IPS-18a (cell line): ENCODE results near the gene HCN2.

Source experiments
- H3K27ac ChIP-seq: one replicate; pipeline ENCODE4 v1.5.1; 2013; ENCODE audit warnings: low read length
- H3K27me3 ChIP-seq: one replicate; pipeline ENCODE4 v1.6.1; 2013; ENCODE audit warnings: mild to moderate bottlenecking, low read length; ENCODE audit not compliant: control insufficient read depth, insufficient read depth
- H3K36me3 ChIP-seq: one replicate; pipeline ENCODE4 v1.6.1; 2013; ENCODE audit warnings: low read depth, low read length; ENCODE audit not compliant: control insufficient read depth
- H3K4me1 ChIP-seq: one replicate; pipeline ENCODE4 v1.6.1; 2013; ENCODE audit warnings: low read depth, low read length; ENCODE audit not compliant: control insufficient read depth
- H3K4me3 ChIP-seq: one replicate; pipeline ENCODE4 v1.5.1; 2013; ENCODE audit warnings: low read length
- H3K9ac ChIP-seq: one replicate; pipeline ENCODE4 v1.6.1; 2013; ENCODE audit warnings: mild to moderate bottlenecking, low read length, moderate library complexity
- H3K9me3 ChIP-seq: one replicate; pipeline ENCODE4 v1.6.1; 2013; ENCODE audit warnings: low read depth, low read length; ENCODE audit not compliant: control insufficient read depth

Gene HCN2

DNA sequence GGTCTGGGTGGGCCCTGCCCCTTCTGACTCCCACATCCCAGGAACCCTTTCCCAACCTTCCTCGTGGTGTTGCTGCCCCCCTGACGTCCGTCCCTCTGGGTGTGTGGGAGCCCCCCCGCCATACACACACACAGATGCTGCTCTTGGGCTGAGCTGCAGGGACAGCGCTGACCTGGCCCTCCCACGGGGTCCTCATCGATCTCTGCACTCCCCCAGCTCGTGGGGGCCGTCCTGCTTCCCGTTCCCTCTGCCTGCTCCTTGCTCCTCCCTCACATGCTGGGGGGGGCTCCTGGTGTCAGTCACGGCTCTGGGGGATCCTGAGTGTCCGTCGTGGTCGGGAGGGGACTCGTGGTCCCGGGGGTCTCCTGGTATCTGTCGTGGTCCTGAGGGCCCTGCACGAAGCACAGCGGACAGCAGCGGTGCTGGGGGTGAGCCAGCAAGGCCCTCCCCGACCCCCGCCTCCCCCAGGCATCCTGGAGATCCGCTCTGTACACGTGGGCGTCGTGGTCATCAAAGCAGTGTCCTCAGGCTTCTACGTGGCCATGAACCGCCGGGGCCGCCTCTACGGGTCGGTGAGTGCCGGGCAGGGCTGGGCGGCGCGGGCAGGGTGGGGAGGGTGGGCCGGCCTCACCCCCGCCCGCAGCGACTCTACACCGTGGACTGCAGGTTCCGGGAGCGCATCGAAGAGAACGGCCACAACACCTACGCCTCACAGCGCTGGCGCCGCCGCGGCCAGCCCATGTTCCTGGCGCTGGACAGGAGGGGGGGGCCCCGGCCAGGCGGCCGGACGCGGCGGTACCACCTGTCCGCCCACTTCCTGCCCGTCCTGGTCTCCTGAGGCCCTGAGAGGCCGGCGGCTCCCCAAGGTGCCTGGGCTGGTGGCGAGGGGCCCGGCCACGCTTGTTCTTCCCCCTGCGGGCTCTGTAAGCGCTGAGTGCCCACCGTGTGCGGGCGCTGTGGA lies 53.4 kb downstream of the HCN2 start:
- H3K4me3 ChIP-seq = no peak overlapping the region
- no peaks in the 10 kb centered on the region for H3K9me3 ChIP-seq
- H3K27ac ChIP-seq = no peak overlapping the region
- H3K9ac ChIP-seq = no peak overlapping the region
- no peaks in the 10 kb centered on the region for H3K4me1 ChIP-seq
- H3K36me3 ChIP-seq = peaks cover 10% of the 10 kb centered on the region
- H3K27me3 ChIP-seq = peaks cover 14% of the 10 kb centered on the region

DNA sequence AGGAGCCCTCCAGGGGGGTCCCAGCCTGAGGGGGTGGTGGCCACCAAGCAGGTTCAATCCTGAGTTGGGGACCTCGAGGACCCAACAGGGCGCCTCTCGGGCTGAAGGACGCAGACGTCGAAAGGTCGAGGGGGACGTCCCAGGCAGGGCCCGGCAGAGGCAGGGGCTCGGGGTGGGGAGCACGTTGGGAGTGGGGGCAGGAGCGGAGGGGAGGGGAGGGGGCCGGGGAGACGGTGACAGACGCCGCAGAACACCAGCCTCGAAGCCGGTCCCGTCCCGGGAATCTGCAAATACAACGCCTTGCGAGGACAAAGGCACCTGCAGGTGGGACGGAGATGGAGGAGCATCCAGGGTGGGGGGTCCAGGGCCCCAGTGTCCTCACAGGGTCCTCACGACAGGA lies 54.1 kb downstream of the HCN2 start:
- Histone ChIP-seq H3K36me3 (peaks cover 14% of the 10 kb centered on the region), H3K27ac (no peak overlapping the region), H3K4me1 (no peaks in the 10 kb centered on the region), H3K9me3 (no peaks in the 10 kb centered on the region), H3K9ac (no peak overlapping the region), H3K4me3 (no peak overlapping the region), H3K27me3 (peaks cover 7% of the 10 kb centered on the region)

DNA sequence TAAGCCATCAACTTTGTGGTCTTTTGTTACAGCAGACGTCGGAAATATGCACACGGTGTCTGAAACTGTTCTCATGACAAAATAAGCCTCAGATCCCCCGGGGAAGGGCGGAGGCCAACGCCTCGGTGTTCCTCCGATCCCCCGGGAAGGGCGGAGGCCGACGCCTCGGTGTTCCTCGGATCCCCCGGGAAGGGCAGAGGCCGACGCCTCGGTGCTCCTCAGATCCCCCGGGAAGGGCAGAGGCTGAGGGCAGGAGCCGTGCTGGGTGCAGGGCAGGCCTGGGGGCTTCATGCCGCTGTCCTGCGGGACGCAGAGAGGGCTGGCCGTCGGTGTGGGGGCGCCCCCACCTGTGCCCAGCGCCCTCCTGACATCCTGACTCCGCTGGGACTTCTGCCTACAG lies 54.7 kb downstream of the HCN2 start:
- peaks cover 19% of the 10 kb centered on the region for H3K36me3 ChIP-seq
- H3K4me1 ChIP-seq = no peaks in the 10 kb centered on the region
- H3K9me3 ChIP-seq = no peaks in the 10 kb centered on the region
- H3K4me3 ChIP-seq = no peak overlapping the region
- no peak overlapping the region for H3K9ac ChIP-seq
- H3K27me3 ChIP-seq = peaks cover 1% of the 10 kb centered on the region
- H3K27ac ChIP-seq = no peak overlapping the region

DNA sequence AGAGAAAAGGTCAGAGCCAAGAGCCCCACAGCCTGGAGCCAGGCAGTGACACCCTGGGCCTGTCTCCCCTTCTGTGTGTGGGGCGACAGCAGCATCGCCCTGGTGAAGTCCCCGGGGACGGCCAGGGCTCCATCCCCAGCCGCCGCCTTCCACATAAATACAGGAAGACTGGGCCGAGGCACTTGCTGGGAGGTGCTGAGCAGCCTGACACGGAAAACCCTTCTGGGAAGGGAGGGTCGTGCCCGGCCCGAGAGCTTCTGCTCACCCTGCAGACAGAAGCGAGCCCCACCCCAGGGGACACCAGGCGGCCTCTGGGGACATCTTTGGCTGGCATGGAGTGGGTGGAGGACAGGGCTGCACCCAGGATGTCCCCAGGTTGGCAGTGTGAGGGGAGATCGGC lies 55.1 kb downstream of the HCN2 start:
- Histone ChIP-seq H3K4me1 (no peaks in the 10 kb centered on the region), H3K9me3 (no peaks in the 10 kb centered on the region), H3K36me3 (peaks cover 21% of the 10 kb centered on the region), H3K4me3 (no peak overlapping the region), H3K27me3 (no peaks in the 10 kb centered on the region), H3K9ac (no peak overlapping the region), H3K27ac (no peak overlapping the region)

DNA sequence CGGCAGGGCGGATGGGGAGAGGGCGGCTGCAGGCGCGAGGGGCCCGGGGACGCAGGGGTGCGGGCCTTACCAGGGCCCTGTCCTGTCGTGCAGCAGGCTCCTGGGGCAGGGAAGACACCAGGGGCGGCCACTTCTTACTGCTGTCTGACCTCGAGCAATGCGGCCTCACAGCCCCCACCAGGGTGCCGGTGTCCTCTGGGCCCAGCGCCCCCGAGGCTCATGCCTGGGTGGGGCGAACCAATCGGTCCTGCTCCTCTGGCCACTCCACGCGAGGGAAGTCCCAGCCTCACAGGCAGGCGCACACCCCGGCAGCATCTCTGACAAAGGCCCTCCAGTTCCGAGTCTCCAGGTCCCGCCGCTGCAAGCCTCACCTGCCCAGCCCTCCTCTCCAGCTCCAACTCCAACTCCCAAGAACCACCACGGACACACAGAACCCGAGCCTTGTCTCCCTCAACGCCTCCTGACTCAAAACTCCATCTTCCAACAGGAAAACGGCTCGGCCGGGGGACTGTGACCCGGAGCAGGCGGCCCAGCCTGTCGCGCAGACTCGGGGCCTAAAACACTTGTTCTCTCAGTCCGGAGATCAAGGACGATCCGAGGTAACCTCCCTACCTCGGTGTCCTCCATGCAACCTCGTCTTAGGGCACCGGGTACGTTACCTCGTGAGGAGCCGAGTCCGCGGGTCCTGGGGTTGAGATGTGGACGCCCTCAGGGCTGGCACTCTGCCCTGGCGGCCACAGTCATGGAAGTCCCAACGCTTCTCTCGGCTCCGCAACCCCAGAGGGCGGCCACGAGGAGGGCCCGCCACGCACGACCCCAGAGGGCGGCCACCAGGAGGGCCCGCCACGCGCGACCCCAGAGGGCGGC lies 56.5 kb downstream of the HCN2 start:
- H3K36me3 ChIP-seq = peaks cover 21% of the 10 kb centered on the region
- H3K27me3 ChIP-seq = no peaks in the 10 kb centered on the region
- H3K27ac ChIP-seq = no peak overlapping the region
- no peak overlapping the region for H3K4me3 ChIP-seq
- H3K9ac ChIP-seq = no peak overlapping the region
- no peaks in the 10 kb centered on the region for H3K9me3 ChIP-seq
- no peaks in the 10 kb centered on the region for H3K4me1 ChIP-seq

DNA sequence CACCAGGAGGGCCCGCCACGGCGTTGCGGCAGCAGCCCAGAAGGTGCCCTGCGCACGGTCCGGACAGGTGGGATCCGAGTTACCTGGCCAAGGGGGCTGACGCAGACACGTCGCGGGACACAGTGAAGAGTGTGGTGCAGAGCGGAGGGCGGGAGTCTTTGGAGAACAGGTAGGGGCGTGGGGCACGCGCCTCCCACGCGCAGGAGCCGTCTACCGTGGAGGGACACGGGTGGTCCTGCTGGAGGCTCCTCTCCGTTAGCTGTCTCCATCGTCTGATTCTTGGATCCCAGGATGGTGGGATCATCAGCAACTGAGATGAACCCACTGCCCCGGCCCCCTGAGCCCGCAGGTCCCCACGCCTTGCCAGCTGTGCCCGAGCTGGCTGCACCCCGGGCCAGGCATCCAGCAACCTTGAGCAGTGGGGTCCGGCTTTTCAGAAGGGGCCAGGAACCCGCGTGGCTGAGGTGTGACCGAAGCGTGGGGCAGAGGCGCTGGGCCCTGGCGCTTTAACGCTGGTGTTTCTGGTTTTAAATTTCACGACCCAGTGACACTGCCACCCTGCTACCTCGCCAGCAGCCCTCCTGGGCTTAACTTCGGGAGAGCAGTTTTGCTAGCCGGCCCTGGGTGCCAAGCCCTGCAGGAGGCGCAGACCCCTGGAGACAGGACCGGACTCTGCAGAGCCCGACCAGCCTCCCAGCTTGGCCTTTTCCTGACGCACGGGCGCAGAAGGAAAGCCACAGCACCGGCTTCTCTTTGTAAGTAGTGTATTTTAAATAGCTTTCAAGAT lies 57.3 kb downstream of the HCN2 start:
- H3K9me3 ChIP-seq = no peaks in the 10 kb centered on the region
- no peak overlapping the region for H3K27ac ChIP-seq
- no peak overlapping the region for H3K9ac ChIP-seq
- H3K27me3 ChIP-seq = no peaks in the 10 kb centered on the region
- no peaks in the 10 kb centered on the region for H3K4me1 ChIP-seq
- no peak overlapping the region for H3K4me3 ChIP-seq
- peaks cover 27% of the 10 kb centered on the region for H3K36me3 ChIP-seq

DNA sequence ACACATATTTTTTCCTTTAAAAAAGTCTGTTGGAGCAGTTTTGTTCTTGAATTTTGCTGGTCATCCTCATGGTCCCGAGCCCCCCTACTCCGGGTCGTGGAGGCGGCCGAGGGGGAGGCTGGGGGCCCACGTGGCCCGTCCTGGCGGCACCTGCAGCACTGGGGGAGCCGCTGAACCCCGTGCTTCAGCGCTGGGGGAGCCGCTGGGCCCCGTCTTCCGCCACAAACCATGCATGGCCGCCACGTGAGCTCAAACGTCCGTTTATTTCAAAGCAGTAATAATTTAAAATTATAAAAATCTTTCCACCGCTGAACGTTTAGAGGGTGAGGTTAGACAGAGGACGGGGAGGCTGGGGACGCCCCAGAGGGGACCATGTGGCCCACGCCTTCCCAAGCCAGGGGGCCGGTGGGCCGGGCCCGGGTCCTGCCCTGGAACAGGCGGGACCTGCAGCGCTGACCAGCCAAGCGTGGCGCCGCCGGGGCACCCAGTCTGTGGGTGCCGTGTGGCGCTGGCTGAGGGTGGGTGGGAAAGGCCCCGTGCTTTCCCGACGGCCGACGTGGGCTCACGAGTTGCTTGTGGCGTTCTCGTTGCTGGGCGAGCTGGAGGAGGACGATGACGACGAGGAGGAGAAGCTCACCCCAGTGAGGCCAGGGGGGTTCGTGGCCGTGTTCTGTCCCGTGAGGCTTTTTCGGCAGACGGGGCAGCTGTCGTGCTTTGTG lies 58.0 kb downstream of the HCN2 start:
- Histone ChIP-seq H3K36me3 (peaks cover 27% of the 10 kb centered on the region), H3K27ac (no peak overlapping the region), H3K4me1 (no peaks in the 10 kb centered on the region), H3K9me3 (no peaks in the 10 kb centered on the region), H3K9ac (no peak overlapping the region), H3K27me3 (no peaks in the 10 kb centered on the region), H3K4me3 (no peak overlapping the region)

DNA sequence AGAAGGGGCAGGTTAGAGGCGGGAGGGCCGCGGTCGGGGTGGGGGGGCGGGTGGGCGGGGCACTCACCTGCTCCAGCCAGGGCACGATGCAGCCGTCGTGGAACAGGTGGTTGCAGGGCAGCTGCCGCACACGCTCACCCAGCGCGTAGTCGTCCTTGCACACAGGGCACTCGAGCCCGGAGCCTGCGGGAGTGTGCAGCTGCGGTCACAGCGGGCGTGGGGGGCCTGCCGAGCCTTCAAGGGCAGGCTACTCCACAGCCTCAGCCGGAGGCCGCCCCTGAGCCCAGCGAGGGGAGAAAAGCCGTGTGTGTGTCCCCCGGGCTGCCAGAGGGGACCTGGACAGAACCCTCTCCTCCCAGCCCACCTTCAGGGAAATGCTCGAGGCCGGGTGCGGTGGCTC lies 58.6 kb downstream of the HCN2 start:
- no peak overlapping the region for H3K27ac ChIP-seq
- H3K36me3 ChIP-seq = peaks cover 27% of the 10 kb centered on the region
- H3K4me3 ChIP-seq = no peak overlapping the region
- no peaks in the 10 kb centered on the region for H3K9me3 ChIP-seq
- H3K9ac ChIP-seq = no peak overlapping the region
- H3K4me1 ChIP-seq = no peaks in the 10 kb centered on the region
- no peaks in the 10 kb centered on the region for H3K27me3 ChIP-seq

DNA sequence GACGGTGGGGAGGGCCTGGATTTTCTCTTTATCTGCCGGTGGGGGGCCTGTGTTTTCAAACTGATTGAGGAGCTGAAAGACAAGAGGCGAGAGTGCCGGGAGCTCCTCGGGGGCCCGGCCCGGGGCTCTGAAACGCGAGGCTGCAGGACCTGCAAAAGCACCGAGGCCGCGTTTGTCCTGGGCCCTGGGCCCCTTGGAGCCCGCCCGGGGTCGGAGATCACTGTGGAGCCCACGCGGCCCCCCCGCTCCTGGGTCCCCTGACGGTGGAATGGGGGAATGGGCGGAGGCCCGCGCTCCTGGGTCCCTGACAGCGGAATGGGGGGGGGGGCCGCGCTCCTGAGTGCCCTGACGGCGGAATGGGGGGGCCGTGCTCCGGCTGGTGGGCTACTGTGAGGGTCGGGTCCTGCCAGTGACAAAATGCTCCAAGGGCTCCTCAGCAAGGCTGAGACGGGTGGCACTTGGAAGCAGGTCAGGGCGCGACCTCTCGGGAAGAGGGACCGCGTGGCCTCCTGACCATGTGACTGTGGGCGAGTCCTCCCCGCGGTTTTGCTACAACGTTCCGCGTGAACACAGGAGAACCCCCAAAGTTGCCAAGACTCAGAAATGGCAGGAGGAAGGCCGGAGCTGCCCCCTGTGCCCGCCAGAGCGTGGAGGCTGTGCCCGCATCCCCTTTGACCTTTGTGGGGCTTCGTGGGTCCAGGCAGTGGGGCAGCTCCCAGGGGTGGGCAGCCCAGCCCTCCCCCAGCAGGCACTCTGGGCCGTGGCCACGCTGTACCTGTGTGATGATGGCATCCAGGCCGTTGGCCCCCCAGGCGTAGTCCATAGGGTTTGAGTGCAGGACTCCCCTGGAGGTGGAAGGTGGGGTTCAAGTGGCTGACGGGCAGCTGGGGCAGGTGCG lies 59.5 kb downstream of the HCN2 start:
- Histone ChIP-seq H3K9ac (no peak overlapping the region), H3K27ac (no peak overlapping the region), H3K4me3 (no peak overlapping the region), H3K36me3 (peaks cover 27% of the 10 kb centered on the region), H3K9me3 (no peaks in the 10 kb centered on the region), H3K4me1 (no peaks in the 10 kb centered on the region), H3K27me3 (no peaks in the 10 kb centered on the region)

DNA sequence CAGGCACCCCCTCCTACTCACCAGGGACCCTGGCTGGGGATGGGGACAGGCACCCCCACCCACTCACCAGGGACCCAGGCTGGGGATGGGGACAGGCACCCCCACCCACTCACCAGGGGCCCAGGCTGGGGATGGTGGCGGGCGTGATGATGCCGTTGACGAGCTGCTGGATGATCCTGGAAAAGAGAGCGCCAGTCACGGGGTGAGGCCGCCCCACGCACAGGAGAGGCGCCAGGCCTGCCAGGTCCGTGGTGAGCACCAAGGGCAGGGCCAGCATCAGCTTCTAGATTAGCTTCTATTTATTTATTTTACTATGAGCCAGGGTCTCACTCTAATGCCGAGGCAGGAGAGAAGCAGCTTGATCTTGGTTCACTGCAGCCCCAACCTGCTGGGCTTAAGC lies 60.4 kb downstream of the HCN2 start:
- peaks cover 25% of the 10 kb centered on the region for H3K36me3 ChIP-seq

More for the DNA sequence above, 60.4 kb downstream of the HCN2 start:
- no peak overlapping the region for H3K4me3 ChIP-seq
- no peaks in the 10 kb centered on the region for H3K4me1 ChIP-seq
- no peak overlapping the region for H3K9ac ChIP-seq
- H3K27ac ChIP-seq = no peak overlapping the region
- H3K9me3 ChIP-seq = no peaks in the 10 kb centered on the region
- no peaks in the 10 kb centered on the region for H3K27me3 ChIP-seq
